PC-9 (cell line): ENCODE measurements around the gene GNAQ. TPM values are rescaled to one million over a fixed set of nuclear protein-coding genes. Genes with fewer than 3 reads are reported as not detected.

Source experiments
- BruUV-seq: library from RNA; stranded (reverse); fragments of 400-500 nt; replicated peaks from 2 replicates; lab custom pipeline; 2021; lab: Mats Ljungman, UMichigan
- CTCF ChIA-PET: fragments of 300-600 bp; sonication (Branson Sonifier 250); formaldehyde crosslinking; loops from one replicate; lab custom pipeline; 2022; ENCODE audit warnings: antibody characterized with exemption; lab: Charles Lee
- POLR2A ChIA-PET: fragments of 300-600 bp; sonication (Branson Sonifier 250); formaldehyde crosslinking; loops from one replicate; lab custom pipeline; 2022; ENCODE audit warnings: antibody characterized with exemption; ENCODE audit not compliant: unreplicated experiment; lab: Charles Lee
- DNase-seq, 2 experiments: peaks; one replicate each; pipeline versions ENCODE4 v3.0.0 to v3.0.0-alpha.2; 2015 to 2022; ENCODE audit warnings: mixed read lengths in 1 of 2
- H2AFZ ChIP-seq: fragments of 200-600 bp; sonication (generic); 2 replicates; pipeline ENCODE4 v1.8.1; 2017; ENCODE audit warnings: antibody characterized with exemption
- H3F3A ChIP-seq: fragments of 200-600 bp; sonication (generic); 2 replicates; pipeline ENCODE4 v1.8.1; 2017; ENCODE audit warnings: antibody characterized with exemption, mild to moderate bottlenecking, low read depth; ENCODE audit not compliant: insufficient read depth
- H3K27ac ChIP-seq: fragments of 200-600 bp; sonication (generic); 2 replicates; pipeline ENCODE4 v1.6.1; 2016; ENCODE audit warnings: mixed run types
- H3K27me3 ChIP-seq: fragments of 200-600 bp; sonication (generic); 2 replicates; pipeline ENCODE4 v1.6.1; 2016; ENCODE audit warnings: low read depth, mixed run types; ENCODE audit not compliant: insufficient read depth
- H3K36me3 ChIP-seq: fragments of 200-600 bp; sonication (generic); 2 replicates; pipeline ENCODE4 v1.6.1; 2016; ENCODE audit warnings: low read depth, mixed run types
- H3K4me1 ChIP-seq: fragments of 200-600 bp; sonication (generic); replicated peaks from 2 replicates; pipeline ENCODE4 v1.6.1; 2016; ENCODE audit warnings: mixed run types; ENCODE audit not compliant: insufficient read depth
- H3K4me2 ChIP-seq: fragments of 200-600 bp; sonication (generic); 2 replicates; pipeline ENCODE4 v1.6.1; 2017; ENCODE audit warnings: mixed run types
- H3K4me3 ChIP-seq: fragments of 200-600 bp; sonication (generic); 2 replicates; pipeline ENCODE4 v1.6.1; 2016; ENCODE audit warnings: mixed run types
- H3K79me2 ChIP-seq: fragments of 200-600 bp; sonication (generic); 2 replicates; pipeline ENCODE4 v1.6.1; 2017; ENCODE audit warnings: low read depth, mixed run types
- H3K9me2 ChIP-seq: fragments of 200-600 bp; sonication (generic); 2 replicates; pipeline ENCODE4 v1.8.1; 2017; ENCODE audit warnings: mild to moderate bottlenecking; ENCODE audit not compliant: insufficient read depth
- H3K9me3 ChIP-seq: fragments of 200-600 bp; sonication (generic); 2 replicates; pipeline ENCODE4 v1.8.1; 2016; ENCODE audit warnings: low read depth; ENCODE audit not compliant: insufficient read depth
- H4K20me1 ChIP-seq: fragments of 200-600 bp; sonication (generic); 2 replicates; pipeline ENCODE4 v1.8.1; 2017; ENCODE audit not compliant: insufficient read depth
- EZH2 ChIP-seq: fragments of 200-600 bp; sonication (generic); IDR thresholded peaks from 2 replicates; pipeline ENCODE4 v1.8.0; 2017; ENCODE audit warnings: antibody characterized with exemption, low read depth
- intact Hi-C: fragments of 100-400 bp; cut with micrococcal nuclease; formaldehyde crosslinking; loops from one replicate; pipeline ENCODE4 v1.10.0; 2022; ENCODE audit not compliant: unreplicated experiment
- total RNA-seq: library from RNA; stranded (reverse); gene quantifications from 2 replicates; pipeline ENCODE4 v1.2.3, GENCODE V29; 2021
- TF ChIP-seq, protein P1 (sequence below): fragments of 200-600 bp; sonication (generic); conservative IDR thresholded peaks from 2 replicates; pipeline ENCODE4 v1.6.1; 2017; ENCODE audit warnings: mixed run types, antibody characterized with exemption, mild to moderate bottlenecking, moderate library complexity

Gene GNAQ
- total RNA-seq, 1 experiment from 2014 or later = 51.6 TPM

GRCh38 chr9:77857513-77858259, 173.9 kb downstream of the GNAQ start:
- Histone ChIP-seq H2AFZ (no peak overlapping the region), H3K4me1 (peaks cover 10% of the 10 kb centered on the region), H3K4me2 (no peak overlapping the region), H3K27me3 (no peaks in the 10 kb centered on the region), H3K9me3 (no peaks in the 10 kb centered on the region), H3K79me2 (peaks cover 15% of the 10 kb centered on the region; the same call in 1 of the 2 replicates), H3K36me3 (no peaks in the 10 kb centered on the region), H3F3A (0 out of 2 replicates have a peak, but pooled peaks cover 3% of the 10 kb centered on the region), H3K9me2 (no peaks in the 10 kb centered on the region), H4K20me1 (no peaks in the 10 kb centered on the region), H3K27ac (no peak overlapping the region), H3K4me3 (no peak overlapping the region)
- no peak for DNase-seq
- ChIA-PET CTCF (interaction anchor here (0.5 kb wide), 1 partner anchor 190 kb away, joined by 3 read pairs; no protein-coding TSS in a partner anchor), POLR2A (no interaction called here)
- TF ChIP-seq, protein P1, sequence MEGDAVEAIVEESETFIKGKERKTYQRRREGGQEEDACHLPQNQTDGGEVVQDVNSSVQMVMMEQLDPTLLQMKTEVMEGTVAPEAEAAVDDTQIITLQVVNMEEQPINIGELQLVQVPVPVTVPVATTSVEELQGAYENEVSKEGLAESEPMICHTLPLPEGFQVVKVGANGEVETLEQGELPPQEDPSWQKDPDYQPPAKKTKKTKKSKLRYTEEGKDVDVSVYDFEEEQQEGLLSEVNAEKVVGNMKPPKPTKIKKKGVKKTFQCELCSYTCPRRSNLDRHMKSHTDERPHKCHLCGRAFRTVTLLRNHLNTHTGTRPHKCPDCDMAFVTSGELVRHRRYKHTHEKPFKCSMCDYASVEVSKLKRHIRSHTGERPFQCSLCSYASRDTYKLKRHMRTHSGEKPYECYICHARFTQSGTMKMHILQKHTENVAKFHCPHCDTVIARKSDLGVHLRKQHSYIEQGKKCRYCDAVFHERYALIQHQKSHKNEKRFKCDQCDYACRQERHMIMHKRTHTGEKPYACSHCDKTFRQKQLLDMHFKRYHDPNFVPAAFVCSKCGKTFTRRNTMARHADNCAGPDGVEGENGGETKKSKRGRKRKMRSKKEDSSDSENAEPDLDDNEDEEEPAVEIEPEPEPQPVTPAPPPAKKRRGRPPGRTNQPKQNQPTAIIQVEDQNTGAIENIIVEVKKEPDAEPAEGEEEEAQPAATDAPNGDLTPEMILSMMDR = no peak
- TF ChIP-seq EZH2 = no peak
- BruUV-seq = no TSS peak
- intact Hi-C loops = no loop called here

DNA sequence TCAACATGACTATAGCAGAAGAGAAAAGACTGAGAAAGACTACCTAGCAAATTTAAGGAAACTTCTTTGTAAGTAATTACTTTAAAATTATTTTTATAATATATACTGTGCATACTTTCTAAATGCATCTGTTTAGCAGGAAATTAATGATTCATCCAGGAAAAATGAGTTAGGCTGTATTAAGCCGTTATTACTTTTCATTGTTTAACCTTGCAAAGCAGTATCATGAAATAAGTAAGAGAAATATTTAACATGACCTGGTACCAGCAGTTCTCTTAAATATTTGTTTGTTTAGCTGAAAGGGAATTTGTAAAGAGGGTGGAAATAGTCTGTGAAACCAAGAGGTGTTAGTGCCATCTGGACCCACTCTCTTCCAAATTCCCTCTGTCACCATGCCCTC, 175.0 kb downstream of the GNAQ start:
- H3K79me2 ChIP-seq = peaks cover 15% of the 10 kb centered on the region; the same call in 1 of the 2 replicates
- H3K4me2 ChIP-seq = no peak overlapping the region
- H3K36me3 ChIP-seq = no peaks in the 10 kb centered on the region
- TF ChIP-seq, protein P1 = no peak
- TF ChIP-seq EZH2 = no peak
- H3K27ac ChIP-seq = no peak overlapping the region
- no peaks in the 10 kb centered on the region for H3K9me2 ChIP-seq
- no peaks in the 10 kb centered on the region for H3K9me3 ChIP-seq
- BruUV-seq = no TSS peak
- intact Hi-C loops = no loop called here
- no peak for DNase-seq
- peaks cover 20% of the 10 kb centered on the region for H3K4me1 ChIP-seq
- H4K20me1 ChIP-seq = no peaks in the 10 kb centered on the region
- H3K27me3 ChIP-seq = no peaks in the 10 kb centered on the region
- CTCF ChIA-PET = interaction anchor here (0.6 to 0.7 kb wide), 2 partner anchors 32 to 80 kb away, joined by 3 read pairs; no protein-coding TSS in a partner anchor
- no peak overlapping the region for H2AFZ ChIP-seq
- POLR2A ChIA-PET = interaction anchor here (0.5 to 0.6 kb wide), 4 partner anchors 36 to 267 kb away, joined by 3 to 4 read pairs (median 4); no protein-coding TSS in a partner anchor
- H3K4me3 ChIP-seq = no peak overlapping the region
- 0 out of 2 replicates have a peak, but pooled peaks cover 7% of the 10 kb centered on the region for H3F3A ChIP-seq

GRCh38 chr9:77854916-77855311, 176.7 kb downstream of the GNAQ start:
- H3K79me2 ChIP-seq = peaks cover 21% of the 10 kb centered on the region
- intact Hi-C loops = no loop called here
- no peak overlapping the region for H3K4me2 ChIP-seq
- H3K4me3 ChIP-seq = no peak overlapping the region
- H3K9me2 ChIP-seq = no peaks in the 10 kb centered on the region
- DNase-seq = no peak
- no peaks in the 10 kb centered on the region for H3K27me3 ChIP-seq
- ChIA-PET CTCF (no interaction called here), POLR2A (no interaction called here)
- no peaks in the 10 kb centered on the region for H3K9me3 ChIP-seq
- TF ChIP-seq EZH2 = no peak
- TF ChIP-seq, protein P1 = no peak
- H3K4me1 ChIP-seq = peaks cover 25% of the 10 kb centered on the region
- no peaks in the 10 kb centered on the region; the same call in 1 of the 2 replicates for H4K20me1 ChIP-seq
- no TSS peak for BruUV-seq
- 0 out of 2 replicates have a peak, but pooled peaks cover 7% of the 10 kb centered on the region for H3F3A ChIP-seq
- H3K36me3 ChIP-seq = no peaks in the 10 kb centered on the region
- H2AFZ ChIP-seq = no peak overlapping the region
- no peak overlapping the region for H3K27ac ChIP-seq
